CD14-positive monocyte (primary cell): Measurements from ENCODE around the gene CMTM6. TPM values are rescaled to one million over a fixed set of nuclear protein-coding genes. Genes with fewer than 3 reads are reported as not detected.
A peak's percentile ranks its signal among the peaks of the same experiment; 100 is the strongest.

Source experiments
- DNase-seq, 3 donors: peaks; one replicate each; pipeline ENCODE4 v3.0.0-alpha.2; 2011 to 2022
- H2AFZ ChIP-seq: 2 replicates; pipeline ENCODE4 v1.6.0; 2012; ENCODE audit warnings: mild to moderate bottlenecking, low read depth, low read length, inconsistent platforms; ENCODE audit not compliant: insufficient read depth, poor library complexity, severe bottlenecking
- H3K27ac ChIP-seq, 2 donors: 1 replicate in 1 of 2; 2 replicates in 1 of 2; pipeline ENCODE4 v1.5.1; 2012 to 2013; ENCODE audit warnings: low read length in 2 of 2, control low read depth in 1 of 2, inconsistent platforms in 1 of 2, low read depth in 1 of 2, mild to moderate bottlenecking in 1 of 2
- H3K27me3 ChIP-seq, 2 donors: one replicate each; pipeline versions ENCODE4 v1.6.0 to v1.6.1; 2011 to 2013; ENCODE audit warnings: low read length in 2 of 2; ENCODE audit not compliant: control insufficient read depth in 2 of 2, insufficient read depth in 2 of 2
- H3K36me3 ChIP-seq, 2 donors: replicated peaks in 1 of 2; 1 replicate in 1 of 2; 2 replicates in 1 of 2; pipeline versions ENCODE4 v1.5.1 to v1.6.1; 2012 to 2013; ENCODE audit warnings: low read length in 2 of 2, control low read depth in 1 of 2, inconsistent platforms in 1 of 2, mild to moderate bottlenecking in 1 of 2; ENCODE audit not compliant: insufficient read depth in 2 of 2, control insufficient read depth in 1 of 2
- H3K4me1 ChIP-seq, 2 donors: 1 replicate in 1 of 2; 2 replicates in 1 of 2; pipeline versions ENCODE4 v1.5.1 to v1.6.1; 2012 to 2013; ENCODE audit warnings: low read length in 2 of 2, control low read depth in 1 of 2, inconsistent platforms in 1 of 2, mild to moderate bottlenecking in 1 of 2, moderate library complexity in 1 of 2; ENCODE audit not compliant: insufficient read depth in 2 of 2, control insufficient read depth in 1 of 2
- H3K4me2 ChIP-seq: replicated peaks from 2 replicates; pipeline ENCODE3; 2012; ENCODE audit warnings: low read length, moderate library complexity, mild to moderate bottlenecking; ENCODE audit not compliant: poor library complexity, severe bottlenecking; ENCODE audit errors: extremely low read depth
- H3K4me3 ChIP-seq, 3 experiments: fragments of 200-600 bp in 1 of 3; sonication (generic) in 1 of 3; replicated peaks in 1 of 3; 1 replicate in 2 of 3; 2 replicates in 1 of 3; pipeline ENCODE4 v1.5.1; 2011 to 2013; ENCODE audit warnings: low read length in 3 of 3, mild to moderate bottlenecking in 3 of 3, control low read depth in 2 of 3, low read depth in 2 of 3, inconsistent platforms in 1 of 3, moderate library complexity in 1 of 3
- H3K79me2 ChIP-seq: 2 replicates; pipeline ENCODE4 v1.6.0; 2012; ENCODE audit warnings: mild to moderate bottlenecking, control low read depth, inconsistent platforms, low read length, moderate library complexity; ENCODE audit not compliant: insufficient read depth
- H3K9ac ChIP-seq: 2 replicates; pipeline ENCODE4 v1.6.0; 2017; ENCODE audit warnings: low read length, mild to moderate bottlenecking; ENCODE audit not compliant: insufficient read depth, poor library complexity, severe bottlenecking
- H3K9me3 ChIP-seq, 2 donors: replicated peaks in 1 of 2; 1 replicate in 1 of 2; 2 replicates in 1 of 2; pipeline versions ENCODE4 v1.5.1 to v1.6.1; 2012 to 2013; ENCODE audit warnings: low read length in 2 of 2, control low read depth in 1 of 2; ENCODE audit not compliant: control insufficient read depth in 1 of 2, insufficient read depth in 1 of 2
- H4K20me1 ChIP-seq: 2 replicates; pipeline ENCODE4 v1.6.0; 2012; ENCODE audit warnings: mild to moderate bottlenecking, low read length, control low read depth, moderate library complexity; ENCODE audit not compliant: insufficient read depth
- H3K27ac Mint-ChIP-seq, 7 donors: one replicate each; pipeline ENCODE4 v1.8.0; 2020; ENCODE audit warnings: mild to moderate bottlenecking in 7 of 7, mixed read lengths in 7 of 7, moderate library complexity in 6 of 7, inconsistent platforms in 2 of 7
- H3K27me3 Mint-ChIP-seq, 3 donors: one replicate each; pipeline ENCODE4 v1.8.0; 2021 to 2022; ENCODE audit warnings: low read depth in 3 of 3, mild to moderate bottlenecking in 3 of 3, mixed read lengths in 3 of 3, moderate library complexity in 3 of 3, inconsistent platforms in 1 of 3
- H3K36me3 Mint-ChIP-seq, 2 donors: one replicate each; pipeline ENCODE4 v1.8.0; 2020; ENCODE audit warnings: mixed read lengths in 2 of 2, inconsistent platforms in 1 of 2, mild to moderate bottlenecking in 1 of 2
- H3K4me1 Mint-ChIP-seq: one replicate; pipeline ENCODE4 v1.8.0; 2020; ENCODE audit warnings: mild to moderate bottlenecking, mixed read lengths
- H3K4me3 Mint-ChIP-seq, 2 donors: one replicate each; pipeline ENCODE4 v1.8.0; 2020; ENCODE audit warnings: mild to moderate bottlenecking in 2 of 2, mixed read lengths in 2 of 2, moderate library complexity in 1 of 2
- H3K9me3 Mint-ChIP-seq, 7 donors: one replicate each; pipeline ENCODE4 v1.8.0; 2020 to 2022; ENCODE audit warnings: mixed read lengths in 7 of 7, mild to moderate bottlenecking in 6 of 7, moderate library complexity in 6 of 7, inconsistent platforms in 2 of 7
- WGBS: methylation state at CpG from one replicate; pipeline ENCODE4 v1.1.5; 2013; ENCODE audit warnings: missing lambda C conversion rate; ENCODE audit not compliant: insufficient coverage; 5-methylcytosine and 5-hydroxymethylcytosine counted together
- intact Hi-C, 2 donors: fragments of 100-400 bp; cut with micrococcal nuclease; formaldehyde crosslinking; loops; one replicate each; pipeline versions ENCODE4 v1.15.0 to v1.15.1; 2023
- polyA plus RNA-seq, 3 donors: library from polyadenylated mRNA; depleted of rRNA in 1 of 3; unstranded in 2 of 3; stranded (reverse) in 1 of 3; fragments of 300-500 nt in 2 of 3; fragments of >200 nt in 1 of 3; fragmentation: Illumina TruSeq in 2 of 3; gene quantifications; 1 replicate in 2 of 3; 2 replicates in 1 of 3; pipeline ENCODE4 v1.2.3, GENCODE V29; 2012 to 2021
- TF ChIP-seq, protein P1 (sequence below): fragments of 200-600 bp; IDR thresholded peaks from one replicate; pipeline ENCODE4 v1.8.0; 2022; ENCODE audit warnings: antibody characterized with exemption, mild to moderate bottlenecking

Gene CMTM6
- polyA plus RNA-seq, 3 donors, result 40.0 to 210 (median 190) TPM

DNA sequence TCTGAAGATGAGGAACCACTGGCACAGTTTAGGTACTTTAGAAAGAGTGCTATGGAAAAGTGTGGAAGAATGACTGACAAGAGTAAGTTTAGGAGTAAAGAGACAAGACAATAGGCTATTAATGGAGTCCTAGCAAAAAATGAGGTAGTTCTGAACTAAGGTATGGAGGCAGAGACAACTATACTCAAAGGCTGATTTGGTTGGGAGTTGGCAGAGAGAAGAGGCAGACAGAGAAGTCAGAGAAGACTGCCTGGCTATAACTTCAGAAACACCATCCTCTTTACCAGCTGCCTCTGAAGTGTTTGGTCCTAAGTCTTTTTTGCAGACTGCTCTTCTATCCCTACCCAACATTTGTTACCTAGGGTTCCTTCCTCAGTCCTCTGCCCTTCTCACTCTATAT, 48.8 kb upstream of the CMTM6 start:
- no peak overlapping the region for H3K4me3 ChIP-seq
- no peaks in the 10 kb centered on the region for H3K27me3 Mint-ChIP-seq
- H2AFZ ChIP-seq, result no peak overlapping the region
- peaks cover 99% of the 10 kb centered on the region for H3K79me2 ChIP-seq
- no peaks in the 10 kb centered on the region for H3K9me3 ChIP-seq
- H3K9ac ChIP-seq, result no peak overlapping the region
- no peaks in the 10 kb centered on the region for H3K27me3 ChIP-seq
- H3K27ac Mint-ChIP-seq, result peak overlapping the region in 4 of 7 donors; percentile 11 to 35 (median 16)
- peaks cover 100% of the 10 kb centered on the region for H4K20me1 ChIP-seq
- H3K36me3 ChIP-seq, result peaks cover 0 to 1% of the 10 kb centered on the region in 2 donors
- TF ChIP-seq, protein P1, sequence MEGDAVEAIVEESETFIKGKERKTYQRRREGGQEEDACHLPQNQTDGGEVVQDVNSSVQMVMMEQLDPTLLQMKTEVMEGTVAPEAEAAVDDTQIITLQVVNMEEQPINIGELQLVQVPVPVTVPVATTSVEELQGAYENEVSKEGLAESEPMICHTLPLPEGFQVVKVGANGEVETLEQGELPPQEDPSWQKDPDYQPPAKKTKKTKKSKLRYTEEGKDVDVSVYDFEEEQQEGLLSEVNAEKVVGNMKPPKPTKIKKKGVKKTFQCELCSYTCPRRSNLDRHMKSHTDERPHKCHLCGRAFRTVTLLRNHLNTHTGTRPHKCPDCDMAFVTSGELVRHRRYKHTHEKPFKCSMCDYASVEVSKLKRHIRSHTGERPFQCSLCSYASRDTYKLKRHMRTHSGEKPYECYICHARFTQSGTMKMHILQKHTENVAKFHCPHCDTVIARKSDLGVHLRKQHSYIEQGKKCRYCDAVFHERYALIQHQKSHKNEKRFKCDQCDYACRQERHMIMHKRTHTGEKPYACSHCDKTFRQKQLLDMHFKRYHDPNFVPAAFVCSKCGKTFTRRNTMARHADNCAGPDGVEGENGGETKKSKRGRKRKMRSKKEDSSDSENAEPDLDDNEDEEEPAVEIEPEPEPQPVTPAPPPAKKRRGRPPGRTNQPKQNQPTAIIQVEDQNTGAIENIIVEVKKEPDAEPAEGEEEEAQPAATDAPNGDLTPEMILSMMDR, result no peak
- intact Hi-C loops, result no loop called here
- no peak for DNase-seq
- H3K4me3 Mint-ChIP-seq, result no peak overlapping the region
- peaks cover 14 to 16% of the 10 kb centered on the region in 2 donors for H3K4me1 ChIP-seq
- peaks cover 5 to 18% of the 10 kb centered on the region in 2 donors for H3K36me3 Mint-ChIP-seq
- peaks cover 52% of the 10 kb centered on the region for H3K4me1 Mint-ChIP-seq
- no peaks in the 10 kb centered on the region for H3K9me3 Mint-ChIP-seq
- H3K27ac ChIP-seq, result peak overlapping the region in 1 of 2 donors; percentile 52
- no peak overlapping the region for H3K4me2 ChIP-seq

DNA sequence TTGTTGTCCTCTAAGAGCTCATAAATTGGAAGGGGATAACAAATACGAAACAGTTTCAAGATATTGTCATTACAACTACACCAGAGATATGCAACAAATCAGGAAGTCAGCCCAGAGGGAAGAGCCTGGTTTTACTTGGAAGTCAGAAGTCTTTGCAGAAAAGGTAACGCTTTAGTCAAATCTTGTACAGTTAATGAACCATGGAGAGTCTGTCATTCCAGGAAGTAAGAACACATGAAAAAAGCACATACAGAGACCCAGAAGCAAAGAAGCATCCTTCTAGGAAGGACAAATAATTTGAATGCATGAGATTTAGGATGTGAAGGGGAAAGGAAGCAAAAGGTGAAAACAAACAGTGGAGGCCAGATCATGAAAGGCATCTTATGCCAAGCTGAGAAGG, 48.4 kb upstream of the CMTM6 start:
- Mint-ChIP-seq H3K27ac (peak overlapping the region in 5 of 7 donors; percentile 5 to 17 (median 14)), H3K9me3 (no peaks in the 10 kb centered on the region), H3K27me3 (no peaks in the 10 kb centered on the region), H3K36me3 (peaks cover 4 to 18% of the 10 kb centered on the region in 2 donors), H3K4me1 (peaks cover 49% of the 10 kb centered on the region), H3K4me3 (no peak overlapping the region)
- Histone ChIP-seq H3K27me3 (no peaks in the 10 kb centered on the region), H3K9me3 (no peaks in the 10 kb centered on the region), H4K20me1 (peaks cover 100% of the 10 kb centered on the region), H3K36me3 (peaks cover 0 to 2% of the 10 kb centered on the region in 2 donors), H3K27ac (peak overlapping the region in 1 of 2 donors; percentile 52), H3K4me1 (peaks cover 14 to 16% of the 10 kb centered on the region in 2 donors), H3K4me2 (no peak overlapping the region), H3K9ac (no peak overlapping the region), H3K4me3 (no peak overlapping the region), H3K79me2 (peaks cover 99% of the 10 kb centered on the region), H2AFZ (no peak overlapping the region)
- intact Hi-C loops, result no loop called here
- 80% methylated on average over 1 of the region's 2 CpGs for whole genome bisulfite sequencing
- TF ChIP-seq, protein P1, result no peak
- no peak for DNase-seq
